ENCODE measurements around the gene PDK1. TPM values are rescaled to one million over a fixed set of nuclear protein-coding genes. Genes with fewer than 3 reads are reported as not detected.
A peak's percentile ranks its signal among the peaks of the same experiment; 100 is the strongest.

Gene PDK1
- total and polyA plus RNA-seq, 12 donors, result 4.2 to 106 (median 48.4) TPM

DNA sequence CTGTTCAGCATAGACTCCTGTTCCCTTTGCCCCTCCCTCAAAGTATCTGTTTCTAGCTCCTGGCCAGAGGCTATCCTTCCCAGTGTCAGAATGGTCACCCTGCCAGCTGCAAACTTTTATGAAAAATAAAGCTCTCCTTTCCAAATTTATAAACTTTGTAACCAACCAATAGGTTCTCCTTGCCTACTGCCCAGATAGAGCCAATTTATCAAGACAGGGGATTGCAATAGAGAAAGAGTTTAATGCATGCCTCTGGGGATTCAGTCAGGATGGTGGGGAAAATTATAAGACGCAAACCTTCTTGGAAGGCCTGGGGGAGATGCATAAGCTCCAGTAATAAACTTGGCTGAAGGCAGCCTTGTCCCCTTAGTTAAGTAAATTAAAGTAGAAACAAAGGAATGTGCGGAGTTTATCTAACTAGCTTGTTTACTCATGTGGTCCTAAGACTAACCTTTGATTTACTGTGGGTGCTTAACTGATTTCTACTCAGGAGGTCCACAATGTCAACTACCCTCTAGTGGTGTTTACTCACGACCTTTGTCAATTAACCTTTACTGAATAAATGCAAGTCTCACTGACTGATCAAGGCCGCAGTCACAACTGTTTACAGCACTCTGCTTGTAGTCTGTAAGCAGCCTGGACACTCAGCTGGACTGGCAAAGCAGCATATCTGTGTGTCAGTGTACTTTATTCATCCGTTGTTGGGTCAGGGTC lies 42.9 kb upstream of the PDK1 start:
- H3K9me3 ChIP-seq, result peaks cover 0 to 47% (median 21%) of the 10 kb centered on the region in 11 donors
- 90 to 93% methylated on average over 5 of the region's 5 CpGs for WGBS, 2 donors

DNA sequence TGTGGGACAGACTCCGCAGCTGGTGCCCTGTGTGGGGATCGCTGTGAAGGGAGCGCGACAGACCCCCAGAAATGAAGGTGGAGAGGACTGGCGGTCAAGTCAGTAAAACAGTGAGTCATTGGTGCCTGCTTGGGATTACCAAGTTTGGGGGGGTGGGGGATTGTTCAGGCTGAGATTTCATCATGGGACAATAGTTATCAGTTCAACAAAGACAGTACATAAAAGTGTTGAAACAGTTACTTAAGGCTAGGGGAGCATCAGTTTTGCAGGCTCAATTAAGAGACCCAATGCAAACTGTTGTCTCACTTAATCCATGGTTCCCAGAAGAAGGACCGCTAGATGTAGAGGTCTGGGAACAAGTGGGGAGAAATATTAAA lies 42.4 kb upstream of the PDK1 start:
- H3K4me1 ChIP-seq, result no peaks in the 10 kb centered on the region
- H3K36me3 ChIP-seq, result peaks cover 0 to 13% (median 0%) of the 10 kb centered on the region in 9 donors
- intact Hi-C loops (cut with DNase I), result no loop called here
- no peak for ATAC-seq
- peaks cover 0 to 47% (median 21%) of the 10 kb centered on the region in 11 donors for H3K9me3 ChIP-seq
- no peaks in the 10 kb centered on the region for H3K27me3 ChIP-seq
- 95% methylated on average over 6 of the region's 6 CpGs for WGBS, 2 donors
- TF ChIP-seq CTCF (IDR thresholded peaks at IDR 0.05), result no peak
- no peak for DNase-seq
- H3K4me3 ChIP-seq, result no peak overlapping the region
- H3K27ac ChIP-seq, result no peak overlapping the region

More for the DNA sequence above, 42.9 kb upstream of the PDK1 start:
- DNase-seq (no peak), ATAC-seq (no peak)
- Histone ChIP-seq H3K4me1 (no peaks in the 10 kb centered on the region), H3K27ac (no peak overlapping the region), H3K36me3 (peaks cover 0 to 18% (median 0%) of the 10 kb centered on the region in 9 donors), H3K4me3 (no peak overlapping the region), H3K27me3 (no peaks in the 10 kb centered on the region)
- intact Hi-C loops (cut with DNase I), result no loop called here
- no peak for TF ChIP-seq CTCF (IDR thresholded peaks at IDR 0.05)

DNA sequence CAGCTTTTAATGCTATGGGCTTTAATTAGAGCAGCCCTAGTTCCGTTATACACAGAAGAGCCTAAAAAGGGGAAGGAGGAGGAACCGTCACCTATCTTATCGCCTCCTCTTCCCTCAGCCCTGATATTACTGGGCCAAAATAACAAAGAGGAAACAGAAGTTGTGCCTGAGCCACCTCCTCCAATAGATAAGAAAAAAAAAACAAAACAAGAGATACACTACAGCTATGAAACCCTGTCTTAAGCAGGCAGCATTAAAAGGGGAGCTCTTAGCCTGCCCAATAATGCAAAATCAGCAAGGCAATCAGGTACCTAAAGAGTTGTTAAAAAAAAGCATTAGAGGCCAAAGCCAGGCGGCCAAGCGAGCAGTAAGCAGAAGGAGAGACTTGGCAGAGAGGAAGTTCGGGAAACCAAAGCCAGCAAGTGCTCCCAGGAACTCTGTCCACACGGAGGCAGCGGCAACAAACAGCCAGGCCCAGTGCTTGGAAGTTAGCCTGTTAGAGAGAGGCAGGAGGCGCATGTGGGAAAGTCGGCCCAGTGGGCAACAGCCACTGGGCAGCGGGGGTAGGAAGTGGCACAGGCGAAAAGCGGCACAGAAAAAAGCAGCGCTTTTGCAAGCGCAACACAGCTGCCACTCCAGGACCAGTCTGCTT lies 41.8 kb upstream of the PDK1 start:
- intact Hi-C loops (cut with DNase I), result no loop called here
- Histone ChIP-seq H3K4me3 (no peak overlapping the region), H3K9me3 (peaks cover 0 to 50% (median 21%) of the 10 kb centered on the region in 11 donors), H3K36me3 (peaks cover 0 to 8% (median 0%) of the 10 kb centered on the region in 9 donors), H3K4me1 (no peaks in the 10 kb centered on the region), H3K27me3 (no peaks in the 10 kb centered on the region), H3K27ac (no peak overlapping the region)
- no peak for TF ChIP-seq CTCF (IDR thresholded peaks at IDR 0.05)
- peak in 4 of 8 donors; percentile 10 to 56 (median 44) for ATAC-seq
- WGBS, 2 donors, result 67 to 80% methylated on average over 15 of the region's 15 CpGs
- peak in 1 of 2 donors; percentile 5 for DNase-seq

DNA sequence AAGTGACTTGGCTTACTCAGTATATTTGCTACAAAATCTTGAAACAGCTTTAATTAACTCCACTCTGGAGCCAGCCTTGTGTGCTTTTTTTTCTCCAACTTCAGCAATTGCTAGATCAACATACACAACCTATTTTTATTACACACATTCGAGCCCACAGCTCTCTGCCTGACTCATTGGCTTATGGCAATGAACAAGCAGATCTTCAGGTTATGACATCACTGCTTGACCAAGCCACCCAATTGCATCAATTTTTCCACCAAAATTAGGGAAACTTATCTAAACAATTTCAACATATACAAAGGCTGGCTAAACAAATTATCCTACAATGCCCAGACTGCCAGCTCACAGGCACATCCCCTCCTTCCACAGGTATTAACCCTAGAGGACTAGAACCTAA lies 39.6 kb upstream of the PDK1 start:
- WGBS, 2 donors, result 44 to 66% methylated on average over 1 of the region's 1 CpG
- intact Hi-C loops (cut with DNase I), result loop anchor here in 1 of 10 donors (5.0 kb wide), 1 partner anchor 1371 kb away; no protein-coding TSS in a partner anchor
- no peaks in the 10 kb centered on the region for H3K27me3 ChIP-seq
- ATAC-seq, result no peak
- DNase-seq, result no peak
- TF ChIP-seq CTCF (IDR thresholded peaks at IDR 0.05), result no peak
- H3K4me1 ChIP-seq, result no peaks in the 10 kb centered on the region
- peaks cover 0 to 60% (median 27%) of the 10 kb centered on the region in 11 donors for H3K9me3 ChIP-seq
- H3K36me3 ChIP-seq, result peaks cover 0 to 8% (median 0%) of the 10 kb centered on the region in 9 donors
- no peak overlapping the region for H3K27ac ChIP-seq
- no peak overlapping the region for H3K4me3 ChIP-seq

Measured in heart right ventricle (tissue), 16 donors.